Suppressor macrophage (primary cell): ENCODE measurements around the gene IL21R.

Source experiments
- DNase-seq, 4 experiments: peaks; one replicate each; pipeline ENCODE4 v3.0.0-alpha.2; 2020 to 2022

The IL21R gene

GRCh38 chr16:27464626-27465482, 62.9 kb downstream of the IL21R start:
- DNase-seq = no peak

- DNase-seq = no peak
These were observed 63.5 kb downstream of the IL21R start for GRCh38 chr16:27465483-27465879.

DNA sequence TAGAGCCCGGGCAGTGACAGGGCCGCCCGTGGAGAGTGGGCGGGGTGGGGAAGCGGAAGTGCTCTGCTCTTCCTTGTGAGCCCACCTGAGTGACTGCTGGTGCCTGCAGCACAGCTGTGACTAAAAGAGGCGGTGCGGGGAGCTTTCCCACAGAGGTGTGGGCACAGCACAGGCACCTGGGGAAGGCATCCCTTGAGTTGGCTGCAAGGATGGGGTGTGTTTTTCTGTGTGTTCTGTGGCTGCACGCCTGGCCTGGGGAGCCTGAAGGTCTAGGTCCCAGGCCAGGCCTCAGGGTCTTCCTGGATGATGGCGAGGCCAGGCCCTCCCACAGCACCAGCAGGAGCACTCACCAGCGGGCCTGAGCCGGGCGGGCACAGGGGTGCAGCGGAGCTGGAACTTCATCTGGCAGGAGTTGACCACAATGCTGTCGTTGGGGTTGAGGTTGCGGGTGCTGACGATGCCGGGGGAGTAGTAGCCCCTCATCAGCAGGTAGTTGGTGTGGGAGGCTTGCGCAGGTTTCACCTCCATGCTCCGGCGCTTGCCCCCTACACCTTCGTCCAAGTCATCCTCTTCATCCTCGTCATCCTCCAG, 67.1 kb downstream of the IL21R start:
- DNase-seq = no peak

GRCh38 chr16:27470567-27471431, 68.8 kb downstream of the IL21R start:
- peak; percentile 28 to 59 (median 46) for DNase-seq

GRCh38 chr16:27471661-27472060, 69.7 kb downstream of the IL21R start:
- no peak for DNase-seq

DNA sequence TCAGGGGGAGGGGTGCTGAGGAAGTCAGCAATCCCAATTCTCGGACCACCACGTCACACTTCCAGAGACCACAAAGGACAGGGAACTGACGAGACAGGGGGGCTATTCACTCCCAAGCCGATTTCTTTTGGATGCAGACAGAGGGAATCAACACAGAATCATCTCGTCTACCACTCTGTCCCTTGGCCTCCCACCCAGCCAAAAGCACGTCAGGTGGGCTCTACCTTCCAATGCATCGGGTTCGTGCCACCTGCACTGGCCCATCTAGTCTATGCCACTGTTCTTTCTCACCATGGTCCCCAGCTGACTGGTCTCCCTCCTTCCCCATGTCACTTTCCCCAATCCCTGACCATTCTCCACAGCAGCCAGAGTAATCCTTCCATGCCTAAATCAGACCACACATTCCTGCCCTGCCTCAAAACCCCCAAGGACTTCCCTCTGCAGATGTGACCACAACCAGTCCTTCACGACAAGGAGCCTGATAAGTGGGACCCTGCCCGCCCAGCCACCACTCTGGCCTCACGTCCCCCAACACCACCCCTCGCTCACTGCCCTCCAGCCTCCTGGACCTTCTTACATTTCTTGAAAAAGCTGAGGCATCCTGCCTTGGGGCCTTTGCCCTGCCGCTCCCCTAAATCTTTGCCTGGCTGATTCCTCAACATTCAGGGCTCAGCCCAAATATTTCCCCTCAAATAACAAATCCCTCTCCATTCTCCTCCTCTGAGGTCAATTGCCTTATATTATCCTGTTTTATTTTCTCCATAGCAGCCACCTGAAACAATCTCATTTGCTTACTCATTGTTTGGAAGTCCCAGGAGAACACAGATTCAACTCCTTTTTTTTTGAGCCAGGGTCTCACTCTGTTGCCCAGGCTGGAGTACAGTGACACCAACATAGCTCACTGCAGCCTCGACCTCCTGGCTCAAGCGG, 70.4 kb downstream of the IL21R start:
- no peak for DNase-seq

- DNase-seq = peak in 1 of 4 experiments; percentile 9
These were observed 71.3 kb downstream of the IL21R start for GRCh38 chr16:27473101-27473900.

- DNase-seq = no peak
These were observed 72.1 kb downstream of the IL21R start for GRCh38 chr16:27474041-27474440.

- no peak for DNase-seq
These were observed 72.9 kb downstream of the IL21R start for GRCh38 chr16:27474921-27475320.

- no peak for DNase-seq
These were observed 73.6 kb downstream of the IL21R start for GRCh38 chr16:27475561-27475960.

DNA sequence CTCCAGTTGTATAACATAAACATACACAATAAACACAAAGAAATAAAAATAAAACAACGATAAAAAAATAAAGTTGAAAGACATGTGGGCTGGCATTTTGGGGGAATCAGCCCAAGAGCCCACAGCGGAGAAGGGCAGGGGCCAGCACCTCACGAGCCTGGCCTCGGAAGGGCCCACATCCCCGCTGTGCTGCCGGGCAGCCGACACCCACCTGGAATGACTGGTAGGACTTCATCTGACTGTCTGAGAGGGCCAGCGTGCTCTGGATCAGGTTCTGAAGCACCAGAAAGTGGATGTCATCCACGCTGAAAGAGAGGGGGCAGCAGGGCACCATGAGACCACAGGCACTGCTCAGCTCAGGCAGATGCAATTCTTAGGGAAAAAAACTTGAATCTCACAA, 74.3 kb downstream of the IL21R start:
- no peak for DNase-seq

- DNase-seq = no peak
These were observed 78.8 kb downstream of the IL21R start for GRCh38 chr16:27480761-27481160.

DNA sequence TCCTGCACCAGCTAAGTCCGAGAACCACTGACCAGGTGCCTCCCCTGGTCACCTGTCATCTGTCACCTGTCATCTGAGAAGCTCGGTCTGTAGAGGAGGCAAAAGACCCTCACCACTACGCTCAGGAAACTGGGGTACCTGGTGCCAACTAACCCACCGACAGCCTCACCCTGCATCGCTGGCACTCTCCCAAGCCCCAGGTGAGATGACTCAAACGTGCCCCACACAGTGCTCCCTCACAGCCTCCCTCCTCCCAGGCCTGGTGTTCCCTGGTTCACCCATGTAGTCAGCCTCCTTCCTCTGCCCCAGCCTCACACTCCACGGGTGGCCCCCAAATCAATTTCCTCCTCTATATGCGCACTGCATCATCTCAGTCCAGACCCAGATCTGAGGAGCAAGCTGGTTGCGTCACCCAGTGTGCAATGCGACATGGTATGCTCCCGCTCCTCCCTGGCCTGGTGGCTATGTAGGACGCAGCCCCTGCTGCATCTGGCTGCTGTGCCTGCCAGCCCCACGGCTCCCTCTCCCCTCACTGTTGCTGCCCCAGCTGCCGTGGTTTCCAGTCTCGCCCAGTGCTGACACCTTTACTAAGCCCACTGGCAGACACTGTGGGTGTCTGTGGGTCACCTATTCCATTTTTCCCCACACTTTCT, 79.4 kb downstream of the IL21R start:
- DNase-seq = no peak

DNA sequence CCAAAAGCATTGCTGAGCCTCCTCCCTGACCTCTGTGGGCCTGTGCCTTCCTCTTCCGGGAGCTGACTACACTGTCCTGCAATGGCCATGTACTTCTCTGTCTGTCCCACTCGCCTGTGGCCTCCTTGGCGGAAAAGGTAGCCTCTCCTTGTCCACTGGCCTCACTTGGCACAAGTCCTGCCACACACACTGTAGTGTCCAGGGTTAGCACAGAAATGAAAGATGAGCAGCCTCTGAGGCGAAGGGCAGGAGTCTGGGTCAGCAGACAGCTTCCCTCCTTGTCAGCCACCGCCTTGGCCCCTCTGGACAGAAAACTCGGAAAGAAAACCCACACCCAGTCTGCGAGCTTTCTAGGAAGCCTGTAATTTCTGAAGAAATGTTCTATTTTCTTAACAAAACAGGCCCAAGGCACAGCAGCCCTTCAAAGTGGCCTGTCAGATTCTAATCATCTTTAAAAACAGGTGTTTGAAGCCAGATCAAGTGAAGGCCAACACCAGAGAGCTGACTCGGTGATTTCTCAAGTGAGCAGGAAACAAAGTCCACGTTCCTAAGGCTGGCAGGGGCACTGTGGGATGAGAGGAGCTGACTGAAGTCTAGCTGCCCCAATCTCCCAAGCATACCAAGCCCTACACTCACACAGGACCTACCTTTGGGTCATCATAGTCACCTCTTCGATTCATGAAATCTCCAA, 80.6 kb downstream of the IL21R start:
- DNase-seq = no peak

GRCh38 chr16:27483088-27483437, 81.1 kb downstream of the IL21R start:
- no peak for DNase-seq

- no peak for DNase-seq
These were observed 81.7 kb downstream of the IL21R start for GRCh38 chr16:27483624-27484023.

GRCh38 chr16:27485126-27485525, 83.2 kb downstream of the IL21R start:
- DNase-seq = no peak

- no peak for DNase-seq
These were observed 83.8 kb downstream of the IL21R start for GRCh38 chr16:27485811-27486210.

DNA sequence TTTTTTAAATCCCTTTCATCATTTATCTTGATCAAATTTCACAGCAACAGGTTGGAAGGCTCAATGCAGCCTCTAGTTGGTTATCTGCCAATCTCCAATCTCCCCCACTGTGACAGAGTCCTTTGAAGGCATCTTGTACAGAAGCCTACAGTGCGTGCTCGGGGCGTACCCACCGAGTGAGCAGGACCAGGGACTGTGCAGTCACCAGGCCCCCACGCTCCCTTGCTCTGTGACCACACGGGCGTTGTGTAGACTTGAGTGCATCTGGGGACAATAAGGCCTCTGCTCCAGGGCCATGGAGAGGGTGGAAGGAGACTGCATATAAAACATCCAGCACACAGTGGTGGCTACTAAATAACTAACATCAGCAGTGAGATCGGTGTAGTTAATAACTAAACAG, 84.4 kb downstream of the IL21R start:
- DNase-seq = no peak

GRCh38 chr16:27486760-27487159, 84.8 kb downstream of the IL21R start:
- DNase-seq = no peak
